GM23338 (cell line): ENCODE data around the gene ZNF497.
A peak's percentile ranks its signal among the peaks of the same experiment; 100 is the strongest.

Source experiments
- POLR2AphosphoS5 ChIP-seq: IDR thresholded peaks from 2 replicates; pipeline ENCODE4 v1.6.1; 2016; ENCODE audit warnings: antibody characterized with exemption, low read depth
- STAT1 ChIP-seq: IDR thresholded peaks from one replicate; pipeline ENCODE4 v1.6.1; 2016; ENCODE audit warnings: antibody characterized with exemption; ENCODE audit not compliant: unreplicated experiment
- TF ChIP-seq, protein P1 (sequence below), 2 experiments: fragments of 200-600 bp in 1 of 2; sonication (generic) in 1 of 2; conservative IDR thresholded peaks; 2 replicates each; pipeline versions ENCODE4 v1.5.1 to v1.6.1; 2016 to 2017; ENCODE audit warnings: antibody characterized with exemption in 2 of 2, low read depth in 2 of 2, mild to moderate bottlenecking in 2 of 2, moderate library complexity in 1 of 2
- TF ChIP-seq, protein P2 (sequence below): IDR thresholded peaks from one replicate; pipeline ENCODE4 v1.6.1; 2018; ENCODE audit warnings: antibody characterized with exemption; ENCODE audit not compliant: unreplicated experiment

DNA sequence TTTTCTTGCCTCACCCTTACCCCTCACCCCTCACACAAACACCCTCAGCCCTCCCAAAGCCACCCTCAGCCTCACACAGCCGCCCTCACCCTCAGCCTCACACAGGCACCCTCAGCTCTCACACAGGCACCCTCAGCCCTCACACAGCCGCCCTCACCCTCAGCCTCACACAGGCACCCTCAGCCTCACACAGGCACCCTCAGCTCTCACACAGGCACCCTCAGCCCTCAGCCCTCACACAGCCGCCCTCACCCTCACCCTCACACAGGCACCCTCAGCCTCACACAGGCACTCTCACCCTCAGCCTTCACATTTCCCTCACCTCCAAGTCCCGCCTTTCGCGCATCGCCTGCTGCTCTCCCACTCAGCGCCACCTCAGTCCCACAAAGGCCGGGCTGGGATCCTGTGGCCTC, 36.0 kb downstream of the ZNF497 start:
- TF ChIP-seq, protein P1, sequence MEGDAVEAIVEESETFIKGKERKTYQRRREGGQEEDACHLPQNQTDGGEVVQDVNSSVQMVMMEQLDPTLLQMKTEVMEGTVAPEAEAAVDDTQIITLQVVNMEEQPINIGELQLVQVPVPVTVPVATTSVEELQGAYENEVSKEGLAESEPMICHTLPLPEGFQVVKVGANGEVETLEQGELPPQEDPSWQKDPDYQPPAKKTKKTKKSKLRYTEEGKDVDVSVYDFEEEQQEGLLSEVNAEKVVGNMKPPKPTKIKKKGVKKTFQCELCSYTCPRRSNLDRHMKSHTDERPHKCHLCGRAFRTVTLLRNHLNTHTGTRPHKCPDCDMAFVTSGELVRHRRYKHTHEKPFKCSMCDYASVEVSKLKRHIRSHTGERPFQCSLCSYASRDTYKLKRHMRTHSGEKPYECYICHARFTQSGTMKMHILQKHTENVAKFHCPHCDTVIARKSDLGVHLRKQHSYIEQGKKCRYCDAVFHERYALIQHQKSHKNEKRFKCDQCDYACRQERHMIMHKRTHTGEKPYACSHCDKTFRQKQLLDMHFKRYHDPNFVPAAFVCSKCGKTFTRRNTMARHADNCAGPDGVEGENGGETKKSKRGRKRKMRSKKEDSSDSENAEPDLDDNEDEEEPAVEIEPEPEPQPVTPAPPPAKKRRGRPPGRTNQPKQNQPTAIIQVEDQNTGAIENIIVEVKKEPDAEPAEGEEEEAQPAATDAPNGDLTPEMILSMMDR (conservative IDR thresholded peaks at IDR 0.05; ENCODE audit: low read depth in 2 of 2): no peak
- TF ChIP-seq POLR2AphosphoS5: peak; percentile 89
- no peak for TF ChIP-seq STAT1
- TF ChIP-seq, protein P2, sequence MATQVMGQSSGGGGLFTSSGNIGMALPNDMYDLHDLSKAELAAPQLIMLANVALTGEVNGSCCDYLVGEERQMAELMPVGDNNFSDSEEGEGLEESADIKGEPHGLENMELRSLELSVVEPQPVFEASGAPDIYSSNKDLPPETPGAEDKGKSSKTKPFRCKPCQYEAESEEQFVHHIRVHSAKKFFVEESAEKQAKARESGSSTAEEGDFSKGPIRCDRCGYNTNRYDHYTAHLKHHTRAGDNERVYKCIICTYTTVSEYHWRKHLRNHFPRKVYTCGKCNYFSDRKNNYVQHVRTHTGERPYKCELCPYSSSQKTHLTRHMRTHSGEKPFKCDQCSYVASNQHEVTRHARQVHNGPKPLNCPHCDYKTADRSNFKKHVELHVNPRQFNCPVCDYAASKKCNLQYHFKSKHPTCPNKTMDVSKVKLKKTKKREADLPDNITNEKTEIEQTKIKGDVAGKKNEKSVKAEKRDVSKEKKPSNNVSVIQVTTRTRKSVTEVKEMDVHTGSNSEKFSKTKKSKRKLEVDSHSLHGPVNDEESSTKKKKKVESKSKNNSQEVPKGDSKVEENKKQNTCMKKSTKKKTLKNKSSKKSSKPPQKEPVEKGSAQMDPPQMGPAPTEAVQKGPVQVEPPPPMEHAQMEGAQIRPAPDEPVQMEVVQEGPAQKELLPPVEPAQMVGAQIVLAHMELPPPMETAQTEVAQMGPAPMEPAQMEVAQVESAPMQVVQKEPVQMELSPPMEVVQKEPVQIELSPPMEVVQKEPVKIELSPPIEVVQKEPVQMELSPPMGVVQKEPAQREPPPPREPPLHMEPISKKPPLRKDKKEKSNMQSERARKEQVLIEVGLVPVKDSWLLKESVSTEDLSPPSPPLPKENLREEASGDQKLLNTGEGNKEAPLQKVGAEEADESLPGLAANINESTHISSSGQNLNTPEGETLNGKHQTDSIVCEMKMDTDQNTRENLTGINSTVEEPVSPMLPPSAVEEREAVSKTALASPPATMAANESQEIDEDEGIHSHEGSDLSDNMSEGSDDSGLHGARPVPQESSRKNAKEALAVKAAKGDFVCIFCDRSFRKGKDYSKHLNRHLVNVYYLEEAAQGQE: no peak
